ENCODE data around the gene OVCA2.
"Not testable (repeated sequence)": the region's sequence is repeated elsewhere in the genome, so short reads cannot be mapped to it uniquely, and the experiment has no call there.

OVCA2 gene

DNA sequence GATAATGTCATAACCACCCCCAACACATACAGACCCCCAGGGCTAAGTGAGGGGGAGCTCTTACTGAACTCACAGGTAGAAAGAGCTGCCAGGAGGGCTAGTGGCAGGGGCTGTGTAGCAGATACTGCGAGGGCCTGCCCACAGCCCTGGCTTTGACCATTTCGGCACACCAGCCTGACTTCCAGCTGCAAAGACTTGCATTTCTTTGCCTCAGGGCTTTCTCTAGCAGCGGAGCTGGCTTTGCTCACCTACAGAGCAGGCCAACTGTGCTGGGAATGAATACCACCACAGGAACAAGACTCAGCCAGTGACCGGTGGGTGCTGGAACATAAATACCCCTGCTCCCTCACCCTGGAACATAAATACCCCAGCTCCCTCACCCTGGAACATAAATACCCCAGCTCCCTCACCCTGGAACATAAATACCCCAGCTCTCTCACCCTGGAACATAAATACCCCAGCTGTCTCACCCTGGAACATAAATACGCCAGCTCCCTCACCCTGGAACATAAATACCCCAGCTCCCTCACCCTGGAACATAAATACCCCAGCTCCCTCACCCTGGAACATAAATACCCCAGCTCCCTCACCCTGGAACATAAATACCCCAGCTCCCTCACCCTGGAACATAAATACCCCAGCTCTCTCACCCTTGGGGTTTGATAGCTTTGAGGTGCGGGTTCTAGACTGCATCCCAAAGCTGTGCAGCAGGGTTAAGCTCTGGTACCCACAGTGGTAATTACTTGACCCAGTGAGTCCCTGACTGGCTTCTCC lies 28.4 kb upstream of the OVCA2 start:
- DNase-seq (ENCODE audit: insufficient read length, low spot score); FAIRE-seq: not testable (repeated sequence)

GRCh38 chr17:2013994-2014317 lies 27.9 kb upstream of the OVCA2 start:
- FAIRE-seq, result no peak
- no peak for DNase-seq (ENCODE audit: insufficient read length, low spot score)

GRCh38 chr17:2015314-2015713 lies 26.5 kb upstream of the OVCA2 start:
- DNase-seq (ENCODE audit: insufficient read length, low spot score), result no peak
- FAIRE-seq, result no peak

- DNase-seq (ENCODE audit: insufficient read length, low spot score), result no peak
- FAIRE-seq, result no peak
Observed at GRCh38 chr17:2016494-2016893, 25.3 kb upstream of the OVCA2 start.

GRCh38 chr17:2017274-2017941 lies 24.4 kb upstream of the OVCA2 start:
- no peak for DNase-seq (ENCODE audit: insufficient read length, low spot score)
- peak; percentile 68 for FAIRE-seq

- FAIRE-seq, result no peak
- DNase-seq (ENCODE audit: insufficient read length, low spot score), result no peak
Observed at GRCh38 chr17:2018716-2019510, 22.9 kb upstream of the OVCA2 start.

DNA sequence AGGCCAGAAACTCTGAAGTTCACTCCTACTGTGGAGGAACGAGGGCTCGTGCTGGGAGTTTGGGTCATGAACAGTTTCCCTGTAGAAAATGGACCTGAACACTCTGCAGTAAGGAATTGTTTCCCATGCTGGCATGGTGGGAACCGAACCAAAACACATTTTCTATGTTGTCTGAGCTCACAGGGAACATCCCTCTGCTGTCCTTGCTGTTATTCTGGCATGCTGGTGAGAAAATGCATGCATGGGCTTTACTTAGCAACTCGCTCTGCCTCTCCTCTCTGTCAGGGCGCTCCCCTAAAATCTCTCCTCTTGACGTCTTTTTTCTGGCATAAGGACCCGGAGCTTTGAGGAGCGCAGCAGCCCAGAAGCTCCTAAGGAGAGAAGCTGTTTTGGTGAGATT lies 22.1 kb upstream of the OVCA2 start:
- FAIRE-seq (peak; percentile 4), DNase-seq (ENCODE audit: insufficient read length, low spot score) (no peak)

DNA sequence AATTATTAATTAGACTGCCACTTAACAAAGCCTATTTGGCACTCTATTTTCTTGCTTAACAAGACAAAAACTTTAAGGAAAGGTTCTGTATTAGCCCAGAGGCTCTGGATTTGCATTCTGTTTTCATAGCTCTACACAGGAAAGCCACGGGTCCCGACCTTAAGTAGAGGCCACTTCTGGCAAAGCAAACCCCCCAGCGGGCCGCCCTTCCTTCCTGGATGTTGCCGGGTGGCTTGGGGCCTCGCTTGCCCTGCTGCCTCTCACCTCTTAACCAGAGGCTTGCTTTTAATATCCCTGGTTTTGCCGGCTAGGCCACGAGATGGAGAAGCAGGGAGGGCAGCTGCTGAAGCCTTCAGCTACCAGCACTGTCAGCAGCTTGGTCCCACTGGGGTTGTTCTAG lies 21.1 kb upstream of the OVCA2 start:
- no peak for FAIRE-seq

DNA sequence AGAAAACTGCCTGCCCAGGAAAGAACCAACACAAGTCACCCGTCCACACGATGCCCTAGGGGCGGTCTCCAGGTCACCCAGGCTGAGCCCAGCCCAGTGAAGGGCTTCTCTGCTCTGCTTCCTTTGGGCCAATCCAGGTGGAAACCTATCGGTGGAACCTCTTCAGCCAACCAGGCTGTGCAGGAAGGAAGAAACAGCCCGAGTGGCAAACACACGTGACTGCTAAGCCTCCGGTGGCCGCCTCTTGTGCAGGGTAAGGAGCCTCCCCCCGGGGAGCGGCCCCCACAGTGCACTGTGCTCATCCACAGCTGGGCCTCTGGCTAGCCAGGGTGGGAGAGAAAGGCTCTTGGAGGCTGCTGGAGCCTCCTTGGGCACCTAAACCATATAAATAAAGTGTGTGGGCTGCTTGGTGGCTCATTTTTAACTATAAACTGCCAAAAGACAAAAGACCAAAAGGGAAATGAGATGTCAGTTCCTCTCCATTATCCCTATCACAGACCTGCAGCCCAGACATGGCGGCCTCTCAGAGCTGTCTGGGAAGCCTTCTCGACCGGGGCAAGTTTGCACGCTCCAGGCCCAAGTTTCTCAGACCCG lies 19.1 kb upstream of the OVCA2 start:
- DNase-seq (ENCODE audit: insufficient read length, low spot score), result no peak
- no peak for FAIRE-seq

More for the DNA sequence above, 21.1 kb upstream of the OVCA2 start:
- no peak for DNase-seq (ENCODE audit: insufficient read length, low spot score)

GRCh38 chr17:2023256-2023655 lies 18.6 kb upstream of the OVCA2 start:
- FAIRE-seq (peak; percentile 16), DNase-seq (ENCODE audit: insufficient read length, low spot score) (no peak)

DNA sequence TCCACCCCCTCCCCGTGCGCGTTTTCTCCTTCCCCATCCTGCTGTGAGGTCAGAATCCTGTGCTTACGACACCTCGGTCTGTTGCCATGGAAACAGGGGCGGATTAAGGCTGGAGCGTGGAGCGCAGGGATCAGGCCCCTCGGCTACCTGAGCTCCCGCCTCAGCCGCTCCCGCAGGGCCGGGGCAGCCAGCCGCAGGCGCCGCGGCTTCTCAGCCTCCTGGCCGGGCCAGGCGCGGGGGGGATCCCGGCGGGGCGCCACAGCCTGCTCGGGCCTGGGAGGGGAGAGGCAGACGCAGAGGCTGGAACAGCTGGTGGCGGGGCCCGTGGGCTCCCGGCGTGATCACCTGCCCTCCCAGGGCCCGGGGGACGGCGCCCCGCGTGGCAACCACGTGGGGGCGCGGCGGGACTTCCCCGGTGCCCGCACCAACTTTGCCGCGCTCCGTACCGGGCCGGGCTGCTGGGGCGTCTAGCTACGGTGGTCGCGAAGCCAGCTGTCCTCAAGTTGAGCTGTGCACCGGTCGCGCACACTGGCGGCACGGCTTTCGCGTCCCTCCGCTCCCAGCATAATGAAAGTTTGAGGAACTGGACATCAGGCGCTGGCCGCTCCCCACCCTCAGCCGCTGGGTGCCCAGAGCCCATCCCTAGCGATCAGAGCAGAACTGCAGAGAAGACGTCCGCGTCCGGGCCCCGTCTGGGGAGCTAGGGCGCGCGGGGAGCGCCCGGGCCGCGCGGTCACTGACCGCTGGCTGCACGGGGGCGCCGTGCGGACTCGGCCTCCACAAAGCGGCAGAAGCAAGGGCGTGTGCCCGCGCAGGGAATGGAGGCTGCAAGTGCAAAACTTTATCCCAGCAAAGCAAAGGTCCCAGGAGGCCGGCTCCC lies 17.9 kb upstream of the OVCA2 start:
- DNase-seq (ENCODE audit: insufficient read length, low spot score), result no peak
- peak; percentile 16 for FAIRE-seq

GRCh38 chr17:2024572-2025219 lies 17.1 kb upstream of the OVCA2 start:
- no peak for FAIRE-seq
- no peak for DNase-seq (ENCODE audit: insufficient read length, low spot score)

- FAIRE-seq, result peak; percentile 62
Observed at GRCh38 chr17:2025220-2025621, 16.6 kb upstream of the OVCA2 start, which contains the start of gene RTN4RL1. Gene RTN4RL1 (minus strand): TSS chr17:2025334. CDS start chr17:2024865, 469 bp downstream.

DNA sequence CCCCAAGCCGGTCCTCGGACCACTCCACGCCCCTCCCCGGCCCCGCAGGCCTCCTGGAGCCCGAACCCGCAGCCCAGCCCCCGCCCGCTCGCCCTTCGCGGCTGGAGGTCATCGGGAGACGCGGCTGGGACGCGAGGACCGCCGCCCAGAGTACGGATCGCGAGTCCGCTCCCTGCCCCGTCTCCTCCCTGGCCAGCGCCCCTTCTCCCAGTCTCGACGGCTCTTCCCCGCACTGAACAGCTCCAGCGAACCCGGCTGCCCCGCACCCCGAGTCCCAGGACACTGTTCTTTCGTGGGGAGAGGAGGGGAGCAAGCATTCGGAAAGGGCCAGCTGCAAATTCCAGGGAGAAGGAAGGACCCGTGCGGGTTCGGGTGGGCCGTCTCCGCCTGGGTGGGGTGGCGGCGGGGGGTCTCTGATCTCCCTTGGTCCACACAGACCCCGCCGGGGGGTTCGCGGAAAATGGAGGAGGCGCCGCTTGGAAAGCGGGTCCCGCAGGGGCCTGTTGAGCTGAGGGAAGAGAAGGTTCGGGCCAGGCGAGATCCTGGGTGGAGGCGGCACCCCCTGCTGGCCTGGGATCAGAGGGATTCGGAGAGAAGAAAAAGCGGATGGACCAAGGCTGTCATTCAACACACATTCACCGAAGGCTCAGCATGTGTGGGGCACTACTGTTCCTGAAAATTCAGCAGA lies 16.1 kb upstream of the OVCA2 start:
- FAIRE-seq (peak; percentile 44), DNase-seq (ENCODE audit: insufficient read length, low spot score) (peak; percentile 95)

More at GRCh38 chr17:2025220-2025621, 16.6 kb upstream of the OVCA2 start, which contains the start of gene RTN4RL1:
- peak; percentile 75 for DNase-seq (ENCODE audit: insufficient read length, low spot score)

DNA sequence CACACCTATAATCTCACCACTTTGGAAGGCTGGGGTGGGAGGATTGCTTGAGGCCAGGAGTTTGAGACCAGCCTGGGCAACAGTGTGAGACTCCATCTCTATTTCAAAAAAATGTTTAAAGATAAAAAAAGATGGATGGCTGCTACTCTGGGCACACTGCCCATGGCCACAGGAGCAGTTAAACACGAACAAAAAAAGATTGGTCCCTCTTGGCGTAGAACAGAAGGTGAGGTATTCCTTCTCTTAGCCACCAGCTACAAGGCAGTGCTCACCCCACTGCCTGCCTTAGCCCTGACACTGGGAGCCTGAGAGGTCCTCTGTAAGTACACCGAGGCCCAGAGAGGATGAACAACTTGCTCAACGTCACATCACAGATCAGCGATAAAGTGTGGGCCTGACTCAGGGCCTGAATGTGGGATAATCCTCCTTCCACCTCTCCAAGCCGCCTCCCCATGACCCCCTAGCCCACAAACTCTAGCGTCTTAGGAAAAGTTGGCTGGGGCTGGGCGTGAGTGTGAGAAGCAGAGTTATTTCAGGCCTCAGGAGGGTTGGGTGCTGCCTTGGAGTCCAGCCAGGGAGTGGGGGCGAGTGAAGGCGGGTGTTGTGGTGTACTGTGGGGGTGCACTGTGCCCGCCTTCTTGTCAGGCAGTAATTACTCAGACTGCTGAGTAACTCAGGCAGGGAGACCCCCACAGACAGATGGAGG lies 14.1 kb upstream of the OVCA2 start:
- DNase-seq (ENCODE audit: insufficient read length, low spot score) (no peak), FAIRE-seq (no peak)

DNA sequence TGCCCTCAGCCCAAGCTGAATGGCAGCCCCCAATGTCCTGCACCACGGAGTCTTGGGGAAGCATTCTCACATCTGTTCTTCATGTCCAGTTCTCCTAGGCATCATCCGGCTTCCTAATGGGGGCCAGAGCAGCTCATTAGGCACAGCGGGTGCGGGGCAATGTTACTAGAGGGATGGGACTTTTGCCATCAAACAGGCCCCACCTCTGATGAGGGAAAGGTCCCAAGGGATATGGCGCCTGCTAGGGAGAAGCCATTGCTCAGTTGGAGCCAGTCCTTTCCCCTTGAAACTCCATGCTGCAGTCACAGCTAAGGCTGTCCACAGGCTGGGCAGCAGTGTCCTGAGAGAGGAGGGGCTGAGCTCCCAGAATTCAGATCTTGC lies 13.6 kb upstream of the OVCA2 start:
- no peak for FAIRE-seq
- no peak for DNase-seq (ENCODE audit: insufficient read length, low spot score)

DNA sequence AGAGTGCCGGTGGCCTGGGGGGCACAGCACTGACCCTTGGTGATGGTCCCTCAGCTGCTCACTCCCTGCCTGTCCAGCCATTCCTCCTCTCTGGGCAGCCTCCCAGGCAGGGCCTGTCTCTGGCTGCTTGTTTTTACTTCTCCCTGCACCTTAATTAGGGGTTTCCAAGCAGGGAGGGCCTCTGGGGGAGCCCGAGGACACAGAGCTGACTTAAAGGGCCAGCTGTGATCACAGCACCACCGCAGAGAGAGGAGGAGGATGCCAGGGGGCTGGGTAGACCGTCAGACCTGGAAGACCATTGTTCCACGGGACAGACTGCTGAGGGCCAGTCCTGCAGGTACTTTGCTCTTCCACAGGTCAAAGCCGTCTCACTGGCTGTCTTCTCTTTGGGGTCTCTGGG lies 13.1 kb upstream of the OVCA2 start:
- DNase-seq (ENCODE audit: insufficient read length, low spot score), result no peak

More for the DNA sequence above, 13.1 kb upstream of the OVCA2 start:
- FAIRE-seq, result no peak
